HepG2 (cell line): ENCODE data around the gene KLHDC4. TPM values are rescaled to one million over a fixed set of nuclear protein-coding genes. Genes with fewer than 3 reads are reported as not detected.

Experiments used
- ARID3A ChIP-seq: IDR thresholded peaks from 2 replicates; pipeline ENCODE4 v1.6.1; 2012; ENCODE audit warnings: low read depth, low read length, improper control_type of control experiment
- BATF2 ChIP-seq: sonication (generic); formaldehyde crosslinking; IDR thresholded peaks from 2 replicates; pipeline ENCODE4 v1.8.0; 2022; ENCODE audit warnings: mild to moderate bottlenecking, missing genetic modification reagents, moderate library complexity
- BRD4 ChIP-seq: sonication (generic); formaldehyde crosslinking; IDR thresholded peaks from 2 replicates; pipeline ENCODE4 v1.4.0; 2020; ENCODE audit warnings: missing genetic modification reagents
- CCDC6 ChIP-seq: sonication (generic); formaldehyde crosslinking; IDR thresholded peaks from 2 replicates; pipeline ENCODE4 v1.8.1; 2022; ENCODE audit warnings: mild to moderate bottlenecking, missing genetic modification reagents, moderate library complexity
- HNF4G ChIP-seq, 2 experiments: sonication (generic) in 1 of 2; formaldehyde crosslinking in 1 of 2; IDR thresholded peaks; 2 replicates each; pipeline versions ENCODE4 v1.4.0 to v1.6.1; 2011 to 2020; ENCODE audit warnings: borderline replicate concordance in 2 of 2, low read depth in 2 of 2, mild to moderate bottlenecking in 2 of 2, low read length in 1 of 2, missing genetic modification reagents in 1 of 2, moderate library complexity in 1 of 2
- JUND ChIP-seq: sonication (generic); formaldehyde crosslinking; IDR thresholded peaks from 2 replicates; pipeline ENCODE4 v1.8.0; 2022; ENCODE audit warnings: mild to moderate bottlenecking, missing genetic modification reagents
- NFIB ChIP-seq: sonication (generic); formaldehyde crosslinking; IDR thresholded peaks from 2 replicates; pipeline ENCODE4 v1.9.0; 2021; ENCODE audit warnings: missing genetic modification reagents, mild to moderate bottlenecking, borderline replicate concordance
- PHF5A ChIP-seq: IDR thresholded peaks from one replicate; pipeline ENCODE4 v1.6.1; 2018; ENCODE audit warnings: low read depth, missing genetic modification reagents; ENCODE audit not compliant: unreplicated experiment
- SALL2 ChIP-seq: sonication (generic); formaldehyde crosslinking; IDR thresholded peaks from 2 replicates; pipeline ENCODE4 v1.8.1; 2023; ENCODE audit warnings: mild to moderate bottlenecking, missing genetic modification reagents, inconsistent platforms
- SOX6 ChIP-seq, 2 experiments: fragments of 450-650 bp in 1 of 2; sonication (generic) in 1 of 2; formaldehyde crosslinking in 1 of 2; IDR thresholded peaks; 2 replicates each; pipeline versions ENCODE4 v1.4.0 to v1.6.1; 2017 to 2020; ENCODE audit warnings: antibody characterized with exemption in 1 of 2, mild to moderate bottlenecking in 1 of 2, missing genetic modification reagents in 1 of 2
- SP2 ChIP-seq: sonication (generic); formaldehyde crosslinking; IDR thresholded peaks from 2 replicates; pipeline ENCODE4 v1.5.1; 2020; ENCODE audit warnings: mild to moderate bottlenecking, missing genetic modification reagents
- TSC22D2 ChIP-seq: sonication (generic); formaldehyde crosslinking; IDR thresholded peaks from 2 replicates; pipeline ENCODE4 v1.5.1; 2020; ENCODE audit warnings: missing genetic modification reagents, mild to moderate bottlenecking, borderline replicate concordance
- ZBTB37 ChIP-seq: sonication (generic); formaldehyde crosslinking; IDR thresholded peaks from 2 replicates; pipeline ENCODE4 v1.4.0; 2020; ENCODE audit warnings: mild to moderate bottlenecking, missing genetic modification reagents
- ZBTB38 ChIP-seq: sonication (generic); formaldehyde crosslinking; IDR thresholded peaks from 2 replicates; pipeline ENCODE4 v1.5.1; 2020; ENCODE audit warnings: mild to moderate bottlenecking, missing genetic modification reagents
- ZBTB7B ChIP-seq: sonication (generic); formaldehyde crosslinking; IDR thresholded peaks from 2 replicates; pipeline ENCODE4 v1.4.0; 2020; ENCODE audit warnings: missing genetic modification reagents
- ZFP62 ChIP-seq: sonication (generic); formaldehyde crosslinking; IDR thresholded peaks from 2 replicates; pipeline ENCODE4 v1.4.0; 2020; ENCODE audit warnings: missing genetic modification reagents
- ZKSCAN8 ChIP-seq: IDR thresholded peaks from 2 replicates; pipeline ENCODE4 v1.6.1; 2016; ENCODE audit warnings: borderline replicate concordance, missing genetic modification reagents, missing compliant biosample characterization
- ZNF138 ChIP-seq: sonication (generic); formaldehyde crosslinking; IDR thresholded peaks from 2 replicates; pipeline ENCODE4 v1.5.0; 2020; ENCODE audit warnings: mild to moderate bottlenecking, low read depth, missing genetic modification reagents
- ZNF503 ChIP-seq: sonication (generic); formaldehyde crosslinking; IDR thresholded peaks from 2 replicates; pipeline ENCODE4 v1.4.0; 2020; ENCODE audit warnings: missing genetic modification reagents
- ZNF546 ChIP-seq: sonication (generic); formaldehyde crosslinking; conservative IDR thresholded peaks from 2 replicates; pipeline ENCODE4 v1.8.1; 2023; ENCODE audit warnings: mild to moderate bottlenecking, missing genetic modification reagents
- ZNF556 ChIP-seq: sonication (generic); formaldehyde crosslinking; IDR thresholded peaks from 2 replicates; pipeline ENCODE4 v1.4.0; 2020; ENCODE audit warnings: mild to moderate bottlenecking, missing genetic modification reagents, borderline replicate concordance
- ZNF605 ChIP-seq: sonication (generic); formaldehyde crosslinking; IDR thresholded peaks from 2 replicates; pipeline ENCODE4 v1.8.0; 2022; ENCODE audit warnings: mild to moderate bottlenecking, missing genetic modification reagents
- ZSCAN9 ChIP-seq: IDR thresholded peaks from 2 replicates; pipeline ENCODE4 v1.6.1; 2016; ENCODE audit warnings: borderline replicate concordance
- polyA plus RNA-seq, 8 experiments: library from polyadenylated mRNA; depleted of rRNA in 3 of 8; stranded (reverse) in 7 of 8; unstranded in 1 of 8; fragments of >200 nt; fragmentation: Illumina TruSeq in 4 of 8; extraction: Trizol in 4 of 8; gene quantifications; 2 replicates each; pipeline versions ENCODE4 v1.2.1 to v1.2.3, GENCODE V29; 2011 to 2016; ENCODE audit warnings: low read depth in 4 of 8, missing spikeins in 1 of 8, mixed read lengths in 1 of 8; ENCODE audit not compliant: insufficient read depth in 1 of 8
- total RNA-seq, 5 experiments: library from RNA; depleted of rRNA; stranded (reverse); fragments of >200 nt; fragmentation: Illumina TruSeq; extraction: Trizol; gene quantifications; 2 replicates each; pipeline ENCODE4 v1.2.3, GENCODE V29; 2016; ENCODE audit warnings: low read depth in 1 of 5

Gene KLHDC4
- total and polyA plus RNA-seq, 2 of the 13 experiments (the other 11 are each of a cell fraction or from before 2014, with no cell fraction given) = 18.7 to 31.8 TPM

GRCh38 chr16:87789437-87790291, 23.9 kb upstream of the KLHDC4 start (continued):
- TF ChIP-seq SALL2 (CRISPR knock-in tag) (no peak; the same call in 1 of the 2 replicates), BATF2 (no peak), SOX6 (IDR thresholded peaks at IDR 0.05) (no peak), SOX6 (CRISPR knock-in tag; IDR thresholded peaks at IDR 0.05) (peak; percentile 86), ZBTB38 (peak; percentile 93), ZBTB37 (CRISPR knock-in tag) (peak; percentile 83), ZFP62 (CRISPR knock-in tag) (no peak), HNF4G (IDR thresholded peaks at IDR 0.05; ENCODE audit: borderline replicate concordance, low read depth, low read length) (peak; percentile 97), HNF4G (CRISPR knock-in tag; IDR thresholded peaks at IDR 0.05; ENCODE audit: borderline replicate concordance, low read depth) (peak; percentile 95), ARID3A (peak; percentile 74), ZBTB7B (peak; percentile 82), ZNF605 (CRISPR knock-in tag) (peak; percentile 92), JUND (no peak; the same call in 1 of the 2 replicates), ZNF556 (CRISPR knock-in tag) (peak; percentile 98), ZNF503 (CRISPR knock-in tag) (peak; percentile 90; the same call in 1 of the 2 replicates), PHF5A (CRISPR knock-in tag) (peak; percentile 97), ZKSCAN8 (CRISPR knock-in tag) (peak; percentile 71; the same call in 1 of the 2 replicates), ZNF546 (no peak), BRD4 (CRISPR knock-in tag) (peak; percentile 29; the same call in 1 of the 2 replicates), ZSCAN9 (CRISPR knock-in tag) (peak; percentile 82), ZNF138 (CRISPR knock-in tag) (no peak), TSC22D2 (0 out of 2 replicates have a peak, but pooled peaks have one; percentile 62), NFIB (CRISPR knock-in tag) (no peak), SP2 (CRISPR knock-in tag) (no peak), CCDC6 (CRISPR knock-in tag) (no peak)
